Thyroid gland (tissue), 4 donors: ENCODE results near the gene ASPHD1.

Source experiments
- CTCF ChIP-seq, 6 experiments: fragments of 200-600 bp in 3 of 6; fragments of 450-650 bp in 3 of 6; sonication (generic) in 3 of 6; IDR thresholded peaks; one replicate each; pipeline ENCODE4 v1.5.1; 2016 to 2019; ENCODE audit warnings: antibody characterized with exemption in 6 of 6, mild to moderate bottlenecking in 2 of 6, inconsistent platforms in 1 of 6, moderate library complexity in 1 of 6
- POLR2A ChIP-seq, 2 donors: fragments of 450-650 bp; IDR thresholded peaks; one replicate each; pipeline ENCODE4 v1.6.1; 2017; ENCODE audit warnings: antibody characterized with exemption in 2 of 2, mild to moderate bottlenecking in 2 of 2, moderate library complexity in 1 of 2

GRCh38 chr16:29900888-29901606, 759 bp downstream of the ASPHD1 start:
- TF ChIP-seq POLR2A (IDR thresholded peaks at IDR 0.05) (no peak), CTCF (IDR thresholded peaks at IDR 0.05) (no peak)
